NCI-H187 (cell line): Measurements from ENCODE around the gene ITGA2B.
"Not testable (repeated sequence)": the region's sequence is repeated elsewhere in the genome, so short reads cannot be mapped to it uniquely, and the experiment has no call there.

Experiments
- DNase-seq, 2 experiments: peaks; one replicate each; lab custom pipeline; 2025; lab: John Stamatoyannopoulos, UW

ITGA2B gene

DNA sequence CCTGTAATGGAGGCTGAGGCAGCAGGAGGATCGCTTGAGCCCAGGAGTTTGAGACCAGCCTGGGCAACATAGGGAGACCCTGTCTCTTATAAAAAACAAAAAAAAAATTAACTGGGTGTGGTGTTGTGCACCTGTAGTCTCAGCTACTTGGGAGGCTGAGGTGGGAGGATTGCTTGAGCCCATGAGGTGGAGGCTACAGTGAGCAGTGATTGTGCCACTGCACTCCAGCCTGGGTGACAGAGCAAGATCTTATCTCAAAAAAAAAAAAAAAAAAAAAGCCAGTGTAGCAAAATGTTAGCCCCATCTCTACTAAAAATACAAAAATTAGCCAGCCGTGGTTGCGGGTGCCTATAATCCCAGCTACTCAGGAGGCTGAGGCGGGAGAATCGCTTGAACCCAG lies 59.2 kb downstream of the ITGA2B start:
- DNase-seq = not testable (repeated sequence)

DNA sequence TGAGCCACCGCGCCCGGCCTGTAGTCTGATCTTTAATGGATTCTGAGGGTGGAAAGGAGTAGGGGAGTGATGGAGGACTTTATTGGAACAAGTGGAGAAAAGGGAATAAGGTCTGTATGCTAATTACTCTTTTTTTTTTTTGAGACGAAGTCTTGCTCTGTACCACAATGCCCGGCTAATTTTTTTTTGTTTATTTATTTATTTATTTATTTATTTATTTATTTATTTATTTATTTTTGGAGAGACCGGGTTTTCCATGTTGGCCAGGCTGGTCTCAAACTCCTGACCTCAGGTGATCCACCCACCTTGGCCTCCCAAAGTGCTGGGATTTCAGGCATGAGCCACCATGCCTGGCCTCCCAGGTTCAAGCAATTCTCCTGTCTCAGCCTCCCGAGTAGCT lies 59.9 kb downstream of the ITGA2B start:
- not testable (repeated sequence) for DNase-seq

DNA sequence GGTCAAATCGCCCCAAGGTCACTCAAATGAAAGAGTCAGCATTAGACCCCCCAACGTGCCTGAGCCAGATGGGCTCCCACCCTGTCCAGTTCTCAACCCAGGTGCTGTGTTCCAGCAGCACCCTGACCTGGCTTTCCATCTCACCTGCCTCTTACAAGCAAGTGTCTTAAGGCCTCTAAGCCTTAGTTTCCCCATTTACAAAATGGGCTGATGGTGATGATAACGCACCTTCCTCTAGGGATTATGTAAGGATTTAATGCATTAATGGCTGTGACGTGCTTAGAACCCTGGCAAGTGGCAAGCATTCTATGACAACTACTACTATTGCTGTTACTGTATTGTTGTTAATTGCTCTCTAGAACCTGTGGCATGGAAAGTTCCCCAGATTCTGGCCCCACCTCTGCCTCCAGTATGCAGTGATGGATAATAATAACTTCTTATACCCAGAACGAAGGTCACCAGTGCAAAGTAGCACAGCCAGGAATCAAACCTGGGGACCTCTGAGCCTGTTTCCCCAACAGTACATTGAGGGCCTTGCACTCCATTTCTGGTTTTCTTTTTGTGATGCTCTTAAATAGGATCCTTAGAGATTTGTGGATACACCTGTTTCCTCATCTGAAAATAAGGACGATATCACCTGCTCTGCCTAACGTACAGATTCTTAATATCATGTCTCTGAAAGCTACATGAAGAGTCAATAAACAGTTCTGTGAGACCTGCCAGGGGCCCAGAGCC lies 61.6 kb downstream of the ITGA2B start:
- no peak for DNase-seq

DNA sequence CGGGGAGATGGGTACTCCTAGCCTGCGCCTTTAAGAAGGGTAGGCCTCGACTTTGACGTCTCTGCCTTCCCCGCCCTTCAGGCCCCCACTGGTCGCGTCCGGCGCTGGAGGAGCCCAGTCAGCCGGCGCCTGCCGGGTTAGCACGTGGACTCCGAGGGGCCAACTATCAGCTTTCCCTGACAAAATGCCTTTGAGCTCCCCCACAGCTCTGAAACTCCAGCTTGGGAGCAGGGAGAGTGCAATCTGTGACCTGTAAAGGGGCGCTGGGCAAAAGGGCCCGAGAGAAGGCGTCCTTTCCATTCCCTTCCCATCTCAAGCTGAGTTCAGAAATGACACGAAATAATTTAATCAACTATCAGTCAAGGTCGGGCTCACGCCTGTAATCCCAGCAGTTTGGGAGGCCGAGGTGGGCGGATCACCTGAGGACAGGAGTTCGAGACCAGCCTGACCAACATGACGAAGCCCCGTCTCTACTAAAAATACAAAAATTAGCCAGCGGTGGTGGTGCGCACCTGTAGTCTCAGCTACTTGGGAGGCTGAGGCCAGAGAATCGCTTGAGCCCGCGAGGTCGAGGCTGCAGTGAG lies 62.5 kb downstream of the ITGA2B start:
- peak; percentile 58 to 92 for DNase-seq

- peak; percentile 74 to 92 for DNase-seq
These were observed 64.7 kb downstream of the ITGA2B start, which contains the start of gene SLC25A39 for GRCh38 chr17:44324571-44325275. Gene SLC25A39 (minus strand): TSS chr17:44324823. CDS start chr17:44323562, 1,261 bp downstream.

GRCh38 chr17:44324092-44324570 lies 65.3 kb downstream of the ITGA2B start:
- DNase-seq = no peak

GRCh38 chr17:44323359-44324091 lies 65.9 kb downstream of the ITGA2B start:
- no peak for DNase-seq

- DNase-seq = no peak
These were observed 67.1 kb downstream of the ITGA2B start for GRCh38 chr17:44322236-44322895.
